Activated CD8-positive, alpha-beta T cell treated with anti-CD3 and anti-CD28 coated beads for 36 hours (primary cell): ENCODE data around the gene NFATC2. TPM values are rescaled to one million over a fixed set of nuclear protein-coding genes. Genes with fewer than 3 reads are reported as not detected.

ENCODE experiments used
- ATAC-seq: fragments of 200-7000 bp; cut with Tn5 transposase; one replicate; pipeline ENCODE4 v1.10.0; 2021; ENCODE audit warnings: mild to moderate bottlenecking, moderate library complexity
- CTCF ChIA-PET: fragments of 350-600 bp; sonication (Branson Sonifier 250); formaldehyde crosslinking; loops from one replicate; lab custom pipeline; 2021; ENCODE audit warnings: antibody characterized with exemption; lab: Charles Lee
- POLR2A ChIA-PET: fragments of 350-600 bp; sonication (Branson Sonifier 250); formaldehyde crosslinking; loops from one replicate; lab custom pipeline; 2021; ENCODE audit warnings: antibody characterized with exemption; lab: Charles Lee
- DNase-seq: peaks from one replicate; pipeline ENCODE4 v3.0.0-alpha.2; 2020
- H3K27ac Mint-ChIP-seq: one replicate; pipeline ENCODE4 v1.8.0; 2021; ENCODE audit warnings: mild to moderate bottlenecking, mixed read lengths
- H3K27me3 Mint-ChIP-seq: one replicate; pipeline ENCODE4 v1.8.0; 2021; ENCODE audit warnings: mixed read lengths
- H3K36me3 Mint-ChIP-seq: one replicate; pipeline ENCODE4 v1.8.0; 2021; ENCODE audit warnings: low read depth, mixed read lengths
- H3K4me1 Mint-ChIP-seq: one replicate; pipeline ENCODE4 v1.8.0; 2021; ENCODE audit warnings: low read depth, mixed read lengths
- H3K4me3 Mint-ChIP-seq: one replicate; pipeline ENCODE4 v1.8.0; 2021; ENCODE audit warnings: mild to moderate bottlenecking, moderate library complexity, mixed read lengths
- H3K9me3 Mint-ChIP-seq: one replicate; pipeline ENCODE4 v1.8.0; 2021; ENCODE audit warnings: mixed read lengths
- CTCF ChIP-seq: fragments of 200-600 bp; IDR thresholded peaks from one replicate; pipeline ENCODE4 v1.8.0; 2022; ENCODE audit warnings: antibody characterized with exemption, mild to moderate bottlenecking
- intact Hi-C: fragments of 100-400 bp; cut with micrococcal nuclease; formaldehyde crosslinking; loops from one replicate; pipeline ENCODE4 v1.10.0; 2022
- total RNA-seq, 2 experiments: library from RNA; stranded (reverse); gene quantifications; one replicate each; pipeline ENCODE4 v1.2.3, GENCODE V29; 2021

NFATC2 gene
- total RNA-seq, 2 experiments from 2014 or later = 38.3 to 40.9 TPM

GRCh38 chr20:51354191-51354768 is 188.2 kb downstream of the NFATC2 start:
- CTCF ChIA-PET = interaction anchor here (0.8 to 1.4 kb wide), 3 partner anchors 14 to 367 kb away, joined by 3 to 4 read pairs (median 3); no protein-coding TSS in a partner anchor
- Mint-ChIP-seq H3K27me3 (peaks cover 3% of the 10 kb centered on the region), H3K9me3 (no peaks in the 10 kb centered on the region), H3K4me1 (no peaks in the 10 kb centered on the region), H3K4me3 (no peak overlapping the region), H3K27ac (no peak overlapping the region), H3K36me3 (no peaks in the 10 kb centered on the region)
- TF ChIP-seq CTCF = no peak
- POLR2A ChIA-PET = no interaction called here
- no peak for DNase-seq
- ATAC-seq = no peak
- intact Hi-C loops = no loop called here

GRCh38 chr20:51353491-51353890 is 189.0 kb downstream of the NFATC2 start:
- no peak for DNase-seq
- H3K36me3 Mint-ChIP-seq = no peaks in the 10 kb centered on the region
- no peak for TF ChIP-seq CTCF
- no peak for ATAC-seq
- H3K4me1 Mint-ChIP-seq = no peaks in the 10 kb centered on the region
- H3K9me3 Mint-ChIP-seq = no peaks in the 10 kb centered on the region
- H3K27me3 Mint-ChIP-seq = peaks cover 2% of the 10 kb centered on the region
- H3K27ac Mint-ChIP-seq = no peak overlapping the region
- no peak overlapping the region for H3K4me3 Mint-ChIP-seq
- POLR2A ChIA-PET = interaction anchor here (0.7 kb wide), 1 partner anchor 242 kb away, joined by 3 read pairs; no protein-coding TSS in a partner anchor
- intact Hi-C loops = no loop called here
- CTCF ChIA-PET = no interaction called here

- ChIA-PET POLR2A (no interaction called here), CTCF (no interaction called here)
- no peak overlapping the region for H3K27ac Mint-ChIP-seq
- H3K4me3 Mint-ChIP-seq = no peak overlapping the region
- H3K27me3 Mint-ChIP-seq = peaks cover 1% of the 10 kb centered on the region
- H3K36me3 Mint-ChIP-seq = no peaks in the 10 kb centered on the region
- H3K4me1 Mint-ChIP-seq = no peaks in the 10 kb centered on the region
- no peaks in the 10 kb centered on the region for H3K9me3 Mint-ChIP-seq
- DNase-seq (no peak), ATAC-seq (no peak)
- no peak for TF ChIP-seq CTCF
- intact Hi-C loops = no loop called here
Measured at GRCh38 chr20:51352791-51353190, 189.7 kb downstream of the NFATC2 start.

GRCh38 chr20:51350941-51351631 is 191.4 kb downstream of the NFATC2 start:
- H3K27ac Mint-ChIP-seq = no peak overlapping the region
- DNase-seq = no peak
- TF ChIP-seq CTCF = no peak
- peaks cover 1% of the 10 kb centered on the region for H3K27me3 Mint-ChIP-seq
- H3K9me3 Mint-ChIP-seq = no peaks in the 10 kb centered on the region
- no peaks in the 10 kb centered on the region for H3K36me3 Mint-ChIP-seq
- H3K4me1 Mint-ChIP-seq = no peaks in the 10 kb centered on the region
- POLR2A ChIA-PET = no interaction called here
- H3K4me3 Mint-ChIP-seq = no peak overlapping the region
- CTCF ChIA-PET = interaction anchor here (1.5 to 1.7 kb wide), 3 partner anchors 10 to 350 kb away, joined by 3 to 4 read pairs (median 3); no protein-coding TSS in a partner anchor
- intact Hi-C loops = no loop called here
- ATAC-seq = no peak

- no peak for TF ChIP-seq CTCF
- CTCF ChIA-PET = interaction anchor here (1.3 kb wide), 1 partner anchor 246 kb away, joined by 4 read pairs; no protein-coding TSS in a partner anchor
- no peaks in the 10 kb centered on the region for H3K9me3 Mint-ChIP-seq
- no peak overlapping the region for H3K27ac Mint-ChIP-seq
- intact Hi-C loops = no loop called here
- no peaks in the 10 kb centered on the region for H3K36me3 Mint-ChIP-seq
- peaks cover 1% of the 10 kb centered on the region for H3K27me3 Mint-ChIP-seq
- no peak for DNase-seq
- H3K4me3 Mint-ChIP-seq = no peak overlapping the region
- no peak for ATAC-seq
- POLR2A ChIA-PET = no interaction called here
- no peaks in the 10 kb centered on the region for H3K4me1 Mint-ChIP-seq
Measured at GRCh38 chr20:51348876-51349275, 193.6 kb downstream of the NFATC2 start.
